ENCODE measurements around the gene EYS.
A peak's percentile ranks its signal among the peaks of the same experiment; 100 is the strongest.

EYS gene

DNA sequence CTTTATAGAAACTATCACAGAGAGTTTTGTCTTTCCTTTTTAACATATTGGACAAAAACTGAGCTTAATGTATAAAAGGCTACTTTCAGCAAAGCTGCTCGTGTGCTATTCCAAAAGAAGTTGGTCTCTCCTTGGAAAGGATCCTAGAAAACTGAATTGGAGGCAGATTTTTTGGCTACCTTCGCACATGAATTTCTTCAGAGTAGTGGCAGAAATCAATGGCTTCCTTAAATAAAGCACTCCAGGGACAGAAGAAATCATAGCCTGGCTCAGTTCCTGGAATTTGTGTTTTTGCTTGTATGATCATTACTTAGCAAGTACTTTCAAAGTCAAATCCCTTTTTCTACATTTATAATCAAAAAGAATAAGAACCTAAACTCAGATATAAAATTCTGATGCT, 1291.1 kb downstream of the EYS start:
- no peak for DNase-seq

- DNase-seq, result no peak
These were observed 1295.8 kb downstream of the EYS start for GRCh38 chr6:64411226-64411625.

GRCh38 chr6:64409948-64410347, 1297.1 kb downstream of the EYS start:
- no peak for DNase-seq

DNA sequence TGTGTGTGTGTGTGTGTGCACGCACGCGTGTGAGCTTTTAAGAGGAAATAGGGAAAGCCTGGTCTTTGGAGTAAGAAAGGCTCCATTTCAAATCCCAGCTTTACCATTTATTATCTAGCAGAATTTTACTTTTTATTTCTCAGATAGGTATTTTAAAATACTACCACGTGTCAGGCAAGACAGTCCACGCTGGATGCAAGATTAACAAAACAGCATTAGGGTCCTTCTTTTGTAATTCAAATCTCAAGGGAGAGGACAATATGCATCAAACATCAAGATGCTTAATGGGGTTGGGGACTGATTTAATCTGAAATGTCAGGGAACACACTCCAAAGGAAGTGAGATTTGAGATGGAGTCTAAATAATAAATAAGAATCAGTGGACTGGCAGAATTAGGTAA, 1302.6 kb downstream of the EYS start:
- no peak for DNase-seq

DNA sequence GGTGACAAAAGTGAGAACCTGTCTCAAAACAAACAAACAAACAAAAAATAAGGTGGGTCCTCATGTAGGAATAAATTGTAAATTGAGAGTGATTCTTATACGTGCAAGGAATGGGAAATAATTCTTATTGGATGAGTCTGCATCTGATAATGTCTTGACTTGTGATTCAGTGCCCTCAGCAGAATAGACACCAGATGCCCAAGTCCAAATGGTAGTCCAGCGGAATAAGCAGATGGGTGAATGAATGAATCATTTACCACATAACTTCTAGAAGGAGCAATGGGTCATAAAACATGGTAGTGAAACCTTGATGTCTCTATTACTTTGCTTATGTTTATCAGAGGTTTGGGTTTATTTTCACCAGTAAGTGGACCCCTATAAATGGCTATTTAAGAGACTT, 1323.7 kb downstream of the EYS start:
- DNase-seq, result no peak

GRCh38 chr6:64376394-64376793, 1330.6 kb downstream of the EYS start:
- no peak for DNase-seq

- DNase-seq, result no peak
These were observed 1349.6 kb downstream of the EYS start for GRCh38 chr6:64357430-64357829.

DNA sequence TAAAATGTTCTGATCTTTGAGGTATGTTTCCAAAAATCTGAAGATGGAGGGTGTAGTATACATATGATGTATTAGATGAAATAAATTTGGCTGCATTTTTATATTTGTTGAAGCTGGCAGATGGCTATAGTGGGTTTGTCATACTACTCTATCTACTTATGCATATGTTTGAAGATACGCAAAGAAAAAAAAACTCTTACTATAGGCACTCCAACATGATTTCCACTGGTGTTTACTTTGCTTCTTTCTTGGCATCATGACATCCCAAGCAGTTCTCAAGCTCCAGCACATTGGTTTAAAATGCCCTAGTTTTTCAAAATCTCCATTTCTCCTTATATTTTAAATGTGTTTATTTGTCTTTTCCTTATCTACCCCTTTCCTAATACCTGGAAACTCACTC, 1359.6 kb downstream of the EYS start:
- DNase-seq, result no peak

DNA sequence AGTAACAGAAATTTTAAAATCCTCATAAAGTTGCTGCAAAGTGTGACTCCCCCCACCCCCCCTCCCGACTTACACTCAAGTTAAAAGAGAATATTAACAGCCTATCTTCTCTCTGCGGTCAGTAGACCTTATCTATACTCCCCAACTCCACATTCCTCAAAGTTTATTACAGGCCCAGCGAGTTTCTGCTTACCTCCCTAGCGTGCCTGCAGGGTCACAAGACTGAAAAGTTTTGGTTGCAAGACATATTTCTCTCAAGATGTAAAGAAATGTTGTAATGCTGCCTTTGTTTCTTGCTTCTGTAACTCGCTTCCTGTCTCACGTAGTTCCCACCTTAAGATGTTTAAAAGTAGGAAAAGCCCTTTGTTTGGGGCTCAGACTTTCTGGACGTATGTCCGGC, 1371.8 kb downstream of the EYS start:
- DNase-seq, result no peak

DNA sequence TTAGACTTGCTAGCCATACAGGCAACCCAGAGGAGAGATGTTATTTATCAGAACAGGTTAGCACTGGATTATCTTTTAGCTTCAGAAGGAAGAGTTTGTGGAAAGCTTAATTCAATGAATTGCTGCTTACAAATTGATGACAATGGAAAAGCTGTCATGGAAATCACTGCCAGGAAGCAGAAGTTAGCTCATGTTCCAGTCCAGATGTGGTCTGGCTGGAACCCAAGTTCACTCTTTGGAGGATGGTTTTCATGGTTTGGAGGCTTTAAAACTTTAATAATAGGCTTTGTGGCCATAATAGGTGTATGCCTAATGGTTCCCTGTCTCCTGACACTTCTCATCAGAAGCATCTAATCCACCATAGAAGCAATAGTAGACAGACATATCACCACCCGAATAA, 1372.4 kb downstream of the EYS start:
- DNase-seq, result no peak

GRCh38 chr6:64330694-64331307, 1376.2 kb downstream of the EYS start:
- no peak for DNase-seq

DNA sequence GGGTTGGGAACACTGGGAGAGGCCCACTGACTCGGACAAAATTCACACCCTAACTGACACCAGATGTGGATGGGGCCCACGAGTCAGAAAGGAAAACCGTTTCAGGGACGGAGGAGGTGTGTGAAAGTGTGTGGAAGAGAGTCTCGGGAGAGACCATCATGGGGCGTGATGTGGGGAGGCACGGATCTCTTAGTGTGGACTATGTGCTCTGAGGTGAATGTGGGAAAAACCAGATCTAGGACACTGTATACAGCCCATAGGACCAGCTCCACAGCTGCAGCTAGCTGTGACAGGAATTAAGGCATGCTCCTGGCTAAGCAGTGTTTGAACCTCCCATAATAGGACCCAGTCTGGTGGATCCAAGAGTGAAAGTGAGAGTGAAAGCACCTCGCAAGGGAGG, 1380.1 kb downstream of the EYS start:
- no peak for DNase-seq

DNA sequence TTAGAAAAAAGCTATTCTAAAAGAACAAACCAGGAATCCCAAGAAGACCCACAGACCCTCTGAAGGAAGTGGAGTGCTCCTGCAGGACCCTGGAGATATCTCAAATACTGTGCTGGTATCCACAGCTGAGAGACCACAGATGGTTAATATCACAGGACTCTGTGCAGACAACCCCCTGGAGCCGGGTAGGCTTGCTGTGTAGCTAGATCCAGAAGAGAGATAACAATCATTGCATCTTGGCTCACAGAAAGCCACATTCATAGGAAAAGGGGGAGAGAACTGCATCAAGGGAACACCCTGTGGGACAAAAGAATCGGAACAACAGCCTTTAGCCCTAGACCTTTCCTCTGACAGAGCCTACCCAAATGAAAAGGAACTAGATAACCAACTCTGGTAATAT, 1381.9 kb downstream of the EYS start:
- DNase-seq, result no peak

- DNase-seq, result no peak
These were observed 1396.8 kb downstream of the EYS start for GRCh38 chr6:64310214-64310613.

- no peak for DNase-seq
These were observed 1405.5 kb downstream of the EYS start for GRCh38 chr6:64301307-64302236.

DNA sequence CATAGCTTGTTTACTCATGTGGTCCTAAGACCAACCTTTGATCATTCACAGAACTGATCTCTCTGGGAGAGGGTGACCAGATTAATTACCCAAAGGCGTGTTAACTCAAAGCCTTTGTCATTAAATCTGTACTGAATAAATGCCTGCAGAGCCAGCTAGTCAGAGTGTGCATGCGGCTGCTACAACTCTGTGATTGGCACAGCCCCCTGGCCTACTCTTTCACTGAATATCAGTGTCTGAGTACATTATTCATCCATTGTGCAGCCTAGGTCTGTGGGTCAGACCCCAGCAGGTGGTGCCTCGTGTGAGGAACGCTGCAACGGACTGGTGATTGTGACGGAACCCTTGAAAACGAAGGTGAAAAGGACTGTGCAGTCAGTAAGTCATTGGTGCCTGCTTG, 1407.8 kb downstream of the EYS start:
- DNase-seq, result no peak

DNA sequence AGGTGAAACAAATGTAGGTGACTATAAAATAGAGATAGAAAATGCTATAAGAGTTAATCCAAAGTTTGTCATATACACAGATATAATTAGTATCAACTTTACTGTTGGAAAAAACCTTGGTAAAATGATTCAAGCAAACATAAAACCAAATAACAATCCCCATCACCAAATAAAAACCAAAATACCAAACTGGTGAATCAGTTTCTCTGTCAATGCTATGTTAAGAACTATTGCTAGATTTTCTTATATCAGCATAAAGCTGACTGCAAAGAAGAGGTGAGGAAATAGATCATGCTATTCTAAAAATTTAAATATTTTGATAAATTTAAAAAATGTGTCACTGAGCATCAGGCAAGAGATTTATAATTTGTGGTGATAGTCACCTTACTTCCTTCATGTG, 1413.0 kb downstream of the EYS start:
- no peak for DNase-seq

- DNase-seq, result no peak
These were observed 1413.7 kb downstream of the EYS start for GRCh38 chr6:64293298-64293697.

GRCh38 chr6:64290867-64291266, 1416.2 kb downstream of the EYS start:
- DNase-seq, result no peak

GRCh38 chr6:64289931-64290330, 1417.1 kb downstream of the EYS start:
- DNase-seq, result no peak

GRCh38 chr6:64288351-64288750, 1418.7 kb downstream of the EYS start:
- no peak for DNase-seq

DNA sequence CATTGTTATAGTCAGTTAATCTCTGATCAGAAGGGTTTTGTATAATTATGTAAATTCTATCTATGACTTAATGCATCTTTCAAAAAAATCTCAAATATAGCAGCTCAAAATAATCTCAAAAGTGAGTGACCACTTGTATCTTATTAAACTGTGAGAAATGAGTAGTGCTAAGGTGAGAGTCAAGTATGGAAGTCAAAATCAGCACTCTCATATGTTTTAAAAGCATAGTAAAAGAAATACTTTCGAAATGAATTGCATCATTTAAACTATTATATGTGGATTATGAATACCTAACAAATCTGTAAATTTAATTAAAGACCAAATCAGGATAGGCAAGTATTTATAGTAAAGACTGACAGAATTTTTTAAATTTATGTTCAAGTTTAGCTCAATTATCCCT, 1425.9 kb downstream of the EYS start:
- no peak for DNase-seq

GRCh38 chr6:64280569-64280968, 1426.5 kb downstream of the EYS start:
- peak; percentile 12 for DNase-seq

- DNase-seq, result no peak
These were observed 1436.9 kb downstream of the EYS start for GRCh38 chr6:64270083-64270482.

DNA sequence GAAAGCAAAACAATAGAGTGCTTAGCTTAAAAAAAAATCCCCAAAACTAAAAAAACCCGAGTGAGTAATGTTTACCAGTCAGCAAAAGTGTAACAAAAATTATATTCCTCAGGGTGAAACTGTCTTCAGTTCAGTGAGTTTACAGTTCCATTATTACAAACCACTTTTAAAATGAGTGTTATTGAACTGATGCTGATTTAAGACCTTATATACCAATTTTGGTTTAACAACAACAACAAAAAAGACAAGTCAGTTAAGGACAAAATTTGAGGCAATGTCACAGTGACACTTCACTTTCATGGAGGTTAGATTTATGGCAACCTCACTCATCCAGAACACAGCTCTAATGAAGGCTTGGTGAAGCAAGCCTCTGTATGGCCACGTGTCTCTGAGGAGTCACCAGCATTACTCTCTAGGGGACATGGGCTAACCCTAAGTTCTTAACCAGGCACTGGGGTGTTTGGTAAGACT, 1440.6 kb downstream of the EYS start:
- no peak for DNase-seq
